Occipital lobe (tissue), 2 donors: ENCODE results near the gene TNS3. TPM values are rescaled to one million over a fixed set of nuclear protein-coding genes. Genes with fewer than 3 reads are reported as not detected.

ENCODE experiments used
- DNase-seq: peaks from one replicate; lab custom pipeline; 2025; lab: John Stamatoyannopoulos, UW
- total RNA-seq: library from RNA; depleted of rRNA; stranded (reverse); fragments of >200 nt; gene quantifications from one replicate; pipeline ENCODE4 v1.2.3, GENCODE V29; 2014

The TNS3 gene
- total RNA-seq, 1 donor from 2014 or later = 7.5 TPM

- DNase-seq = no peak
These were observed 192.6 kb downstream of the TNS3 start for GRCh38 chr7:47389171-47389922.

- no peak for DNase-seq
These were observed 194.4 kb downstream of the TNS3 start for GRCh38 chr7:47387506-47387905.

GRCh38 chr7:47386273-47386835 is 195.6 kb downstream of the TNS3 start:
- DNase-seq = no peak

DNA sequence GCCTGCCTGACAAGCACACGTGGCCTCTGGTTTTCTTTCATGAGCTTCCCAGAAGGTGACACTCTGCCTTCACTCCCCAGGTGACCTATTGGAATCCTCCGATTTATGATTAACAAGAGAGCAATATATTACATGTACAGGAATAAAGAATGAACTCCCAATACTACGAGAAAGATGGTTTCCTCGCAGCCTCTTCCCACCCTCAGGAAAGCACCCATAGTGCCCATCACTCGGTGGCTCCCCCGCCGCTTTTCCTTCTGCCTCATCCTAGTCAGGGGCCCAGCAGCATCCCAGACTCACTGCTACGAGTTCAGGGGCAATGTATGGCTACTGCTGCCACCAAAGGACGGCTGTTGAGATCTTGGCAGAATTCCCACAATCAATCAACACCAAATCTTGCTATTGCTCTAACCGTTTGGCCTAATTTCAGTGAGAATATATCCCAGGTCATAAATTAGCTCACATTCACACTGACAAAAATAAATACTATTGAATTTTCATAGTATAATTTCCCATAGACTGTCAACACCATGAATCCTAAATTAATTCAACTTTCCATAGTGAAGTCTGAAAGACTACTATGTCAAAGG is 196.3 kb downstream of the TNS3 start:
- no peak for DNase-seq

DNA sequence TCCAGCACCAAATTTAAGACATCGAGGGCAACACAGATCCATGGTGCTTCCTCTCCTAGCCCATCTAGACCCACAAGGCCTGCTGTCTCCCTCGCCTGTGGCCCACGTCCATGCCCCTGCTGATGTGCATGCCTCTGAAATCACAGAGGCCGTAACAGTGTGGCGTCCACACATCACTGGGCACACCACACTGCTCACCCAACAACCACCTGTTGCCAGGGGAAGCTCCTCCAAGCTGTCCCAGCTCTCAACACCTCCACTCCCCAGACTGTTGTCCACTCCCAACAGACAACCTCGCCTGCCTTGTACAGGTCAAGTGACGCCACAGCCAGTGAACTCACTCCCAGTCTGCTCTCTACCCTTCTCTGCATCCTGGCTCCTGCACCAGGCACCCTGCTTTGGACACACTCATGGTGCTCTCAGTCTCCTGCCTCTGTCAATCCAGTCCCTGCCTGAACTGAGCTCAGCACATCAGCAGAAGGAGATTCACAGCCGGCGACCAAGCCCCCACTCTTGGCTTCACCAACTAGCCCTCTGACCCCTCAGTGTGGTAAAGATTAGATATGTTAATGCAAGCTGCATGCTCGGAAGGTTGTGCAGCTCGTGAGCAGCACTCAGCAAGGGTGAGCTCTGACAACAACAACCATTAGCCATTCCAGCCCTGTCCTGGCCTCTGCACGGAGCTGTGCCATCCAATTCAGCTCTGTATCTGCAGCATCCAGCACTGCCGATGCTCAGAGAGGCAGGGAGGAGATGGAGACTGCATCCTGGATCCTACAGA is 197.0 kb downstream of the TNS3 start:
- DNase-seq = no peak

DNA sequence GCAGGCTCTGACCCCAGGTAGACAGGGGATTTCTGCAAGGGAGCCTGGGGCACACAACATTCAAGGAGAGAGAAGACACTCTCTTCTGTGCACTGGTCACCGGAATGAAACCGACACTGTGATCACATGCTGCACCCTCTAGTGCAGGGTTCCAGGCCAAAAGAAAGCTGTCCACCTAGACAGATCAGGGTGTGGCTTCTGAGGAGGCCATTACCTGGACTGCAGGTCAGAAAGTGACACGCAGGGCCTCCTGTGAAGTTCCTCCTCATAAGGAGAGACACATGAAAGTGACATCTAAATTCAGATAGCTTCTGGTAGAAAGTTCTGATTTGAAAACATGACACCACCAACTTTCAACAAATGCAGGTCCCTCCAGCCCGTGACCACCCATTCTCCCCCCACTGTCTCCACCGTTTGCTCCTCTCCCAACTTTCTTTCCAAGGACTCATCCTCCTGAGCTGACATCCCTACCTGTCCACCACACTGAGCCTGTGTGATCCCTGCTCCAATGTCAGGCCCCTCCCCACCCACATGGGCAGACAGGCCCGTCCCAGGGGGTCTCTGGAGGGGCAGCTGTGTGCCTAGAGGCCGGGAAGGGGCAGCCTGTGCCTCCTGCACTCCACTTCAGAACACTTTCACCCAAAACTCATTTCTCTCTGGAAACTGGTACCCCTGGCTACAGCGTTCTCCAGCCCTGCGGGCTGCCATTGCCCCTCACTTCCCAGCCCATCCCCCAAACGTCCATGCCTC is 198.0 kb downstream of the TNS3 start:
- no peak for DNase-seq

GRCh38 chr7:47383072-47383471 is 198.8 kb downstream of the TNS3 start:
- DNase-seq = no peak

GRCh38 chr7:47382200-47382599 is 199.7 kb downstream of the TNS3 start:
- DNase-seq = no peak

- DNase-seq = no peak
These were observed 200.8 kb downstream of the TNS3 start for GRCh38 chr7:47381134-47381495.

DNA sequence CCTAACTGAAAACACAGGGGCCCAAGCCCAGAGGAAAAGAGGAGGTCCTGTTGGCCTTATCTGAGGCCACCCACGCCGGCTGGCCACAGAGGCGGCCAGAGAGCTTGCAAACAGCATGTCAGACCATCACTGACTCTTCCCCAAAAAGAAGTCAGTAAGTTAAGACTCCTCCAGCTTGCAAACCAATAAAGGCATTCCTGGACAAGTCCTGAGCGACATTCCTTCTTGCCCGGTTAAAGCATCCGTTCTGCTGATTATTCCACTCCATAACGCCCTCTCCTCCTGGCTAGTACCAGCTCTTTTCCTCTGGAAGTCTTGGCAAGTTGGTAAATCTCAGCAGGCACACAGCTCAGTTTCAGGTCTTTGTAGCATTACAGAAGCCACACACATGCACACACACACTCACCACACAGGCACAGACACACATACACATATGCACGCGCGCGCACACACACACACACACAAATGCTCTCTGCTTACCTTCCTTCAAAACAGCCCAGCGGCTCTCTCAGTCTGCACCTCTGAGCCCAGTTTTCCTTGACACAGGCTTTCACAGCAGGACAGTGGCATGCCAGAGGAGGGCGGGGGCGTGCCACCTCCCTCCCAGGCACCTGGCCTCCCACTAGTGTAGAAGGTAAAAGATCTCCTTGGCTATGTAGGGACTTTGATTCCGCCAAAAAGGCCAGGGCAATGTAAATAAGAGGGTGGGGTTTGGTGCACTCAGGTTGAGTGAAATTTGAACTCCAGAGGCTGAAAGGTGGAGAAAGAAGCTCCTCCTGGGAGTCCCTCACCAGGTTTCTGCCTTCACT is 201.4 kb downstream of the TNS3 start:
- no peak for DNase-seq

DNA sequence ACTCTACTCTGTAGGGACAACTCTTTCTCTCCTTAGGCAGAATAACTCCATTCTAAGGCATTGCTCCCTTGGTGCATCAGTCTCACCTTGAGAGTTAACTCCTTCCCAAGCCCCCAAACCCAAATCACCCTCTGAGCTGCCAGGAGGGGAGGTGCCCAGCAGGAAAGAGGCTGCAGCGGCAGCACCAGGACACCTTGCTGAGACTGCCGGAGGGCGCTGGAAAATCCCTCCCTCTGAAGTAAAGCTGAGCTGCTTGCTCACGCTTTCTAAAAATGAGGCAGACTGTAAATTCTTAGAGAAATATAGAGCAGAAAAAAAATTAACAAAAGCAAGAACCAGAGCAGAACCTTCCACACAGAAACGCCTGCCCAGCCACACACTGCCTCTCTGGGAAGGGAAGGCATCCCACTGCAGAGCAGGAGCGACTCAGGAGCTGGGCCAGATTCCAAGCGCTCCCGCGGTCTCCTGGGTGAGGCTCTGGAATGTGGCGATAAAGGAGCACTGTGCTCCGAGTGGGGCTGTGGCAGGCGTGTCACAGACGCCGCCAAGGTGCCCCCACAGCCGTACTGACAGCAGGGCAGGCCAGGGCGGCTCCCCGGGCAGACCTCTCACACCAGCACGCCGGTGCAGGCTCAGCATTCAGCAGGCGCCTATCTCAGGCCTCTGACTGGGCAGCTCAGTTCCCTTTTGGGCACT is 202.1 kb downstream of the TNS3 start:
- peak; percentile 52 for DNase-seq

DNA sequence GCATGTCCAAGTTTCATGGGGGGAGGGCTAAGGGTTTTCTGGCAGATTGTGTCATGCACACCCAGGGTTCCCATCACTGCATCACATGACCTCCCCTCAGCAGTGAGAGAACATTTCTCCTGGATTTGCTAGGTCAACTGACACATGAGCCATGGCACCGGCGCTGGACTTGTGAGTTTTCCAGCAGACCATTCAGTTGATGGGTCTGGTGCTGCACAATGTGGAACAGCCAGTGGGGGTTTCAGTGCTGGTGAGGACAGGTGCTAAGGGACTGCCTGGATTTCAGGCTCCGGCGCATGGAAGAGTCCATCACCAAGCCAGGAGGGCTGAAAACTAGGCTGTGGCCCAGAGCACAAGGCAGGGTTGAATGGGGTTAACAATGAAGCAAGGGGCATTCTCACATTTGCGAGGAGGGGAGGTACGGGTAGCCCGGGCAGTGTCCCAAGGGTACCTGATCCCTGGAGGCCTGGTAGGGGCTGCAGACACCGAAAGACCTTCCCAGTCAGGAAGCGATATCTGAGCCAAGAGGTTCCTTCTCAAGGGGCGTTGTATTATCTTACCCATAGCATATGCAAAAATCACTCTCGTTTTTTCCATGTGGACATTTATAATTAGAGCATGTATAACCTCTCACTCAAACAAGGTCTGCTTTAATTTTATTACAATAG is 203.0 kb downstream of the TNS3 start:
- no peak for DNase-seq

DNA sequence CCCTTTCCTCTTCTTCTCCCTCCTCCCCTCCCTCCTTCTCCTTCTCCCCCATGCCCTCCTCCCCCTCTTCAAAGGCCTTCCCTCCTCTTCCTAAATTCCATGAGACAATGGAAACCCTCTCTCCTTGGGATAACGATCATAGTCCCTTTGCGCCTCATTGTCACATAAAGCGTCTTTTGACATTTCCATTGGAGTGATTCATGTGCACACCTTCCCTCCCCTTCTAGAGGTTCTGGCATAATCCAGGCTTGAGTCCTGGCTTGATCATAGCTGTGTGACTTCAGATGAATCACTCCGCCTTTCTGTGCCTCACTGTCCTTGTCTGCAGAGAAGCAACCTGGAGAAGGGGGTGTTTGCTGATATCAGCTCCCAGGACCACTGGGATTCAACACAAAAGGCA is 204.2 kb downstream of the TNS3 start:
- no peak for DNase-seq

DNA sequence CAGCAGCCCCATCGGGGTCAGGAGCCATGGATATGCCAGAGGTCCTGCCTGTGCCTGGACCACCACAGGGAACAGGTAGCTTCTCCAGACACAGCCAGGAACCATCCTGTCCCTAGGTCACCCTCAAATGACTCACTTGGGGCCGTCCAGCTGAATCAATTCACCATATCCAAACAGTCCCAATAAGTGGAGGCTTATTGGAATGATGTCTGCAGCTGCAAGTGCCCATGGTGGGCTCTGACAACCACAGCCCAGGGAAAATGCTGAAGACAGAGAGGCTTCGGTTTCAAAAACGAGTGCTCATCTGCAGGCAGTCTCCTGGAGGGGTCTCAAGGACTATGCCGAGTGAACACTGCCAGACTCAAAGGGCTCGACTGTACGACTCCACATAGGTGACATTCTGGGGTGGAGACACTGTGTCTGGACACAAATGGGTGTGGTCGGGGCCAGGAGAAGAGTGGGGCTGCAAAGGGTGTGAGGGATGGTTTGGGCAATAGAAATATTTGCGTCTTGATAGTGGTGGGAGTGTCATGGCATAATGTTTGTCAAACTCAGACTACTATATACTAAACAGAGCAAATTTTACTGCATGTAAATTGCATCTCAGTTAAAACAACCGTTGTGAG is 204.8 kb downstream of the TNS3 start:
- no peak for DNase-seq

GRCh38 chr7:47375121-47375938 is 206.6 kb downstream of the TNS3 start:
- DNase-seq = no peak

GRCh38 chr7:47374538-47374937 is 207.4 kb downstream of the TNS3 start:
- DNase-seq = no peak

- no peak for DNase-seq
These were observed 207.9 kb downstream of the TNS3 start for GRCh38 chr7:47373871-47374451.
